ENCODE measurements around the gene SNX2.
"Not testable (repeated sequence)": the region's sequence is repeated elsewhere in the genome, so short reads cannot be mapped to it uniquely, and the experiment has no call there.

SNX2 gene

GRCh38 chr5:122757285-122757684, 17.6 kb upstream of the SNX2 start:
- peak overlapping the region; percentile 71 for H3K27ac Mint-ChIP-seq
- peaks cover 2% of the 10 kb centered on the region for H3K36me3 Mint-ChIP-seq
- H3K4me1 Mint-ChIP-seq = peaks cover 23% of the 10 kb centered on the region
- ATAC-seq (ENCODE audit: low read depth) = no peak
- no peak for DNase-seq (ENCODE audit: low spot score in 2 of 2)
- H3K9me3 Mint-ChIP-seq = no peaks in the 10 kb centered on the region
- H3K27me3 Mint-ChIP-seq = peaks cover 2% of the 10 kb centered on the region
- peak overlapping the region; percentile 29 for H3K4me3 Mint-ChIP-seq

- Mint-ChIP-seq H3K27ac (no peak overlapping the region), H3K27me3 (no peaks in the 10 kb centered on the region), H3K4me1 (peaks cover 22% of the 10 kb centered on the region), H3K9me3 (no peaks in the 10 kb centered on the region), H3K4me3 (no peak overlapping the region), H3K36me3 (no peaks in the 10 kb centered on the region)
- no peak for ATAC-seq (ENCODE audit: low read depth)
- no peak for DNase-seq (ENCODE audit: low spot score in 2 of 2)
Observed at GRCh38 chr5:122759241-122760070, 15.4 kb upstream of the SNX2 start.

- Mint-ChIP-seq H3K36me3 (no peaks in the 10 kb centered on the region), H3K27me3 (no peaks in the 10 kb centered on the region), H3K27ac (no peak overlapping the region), H3K9me3 (no peaks in the 10 kb centered on the region), H3K4me3 (no peak overlapping the region), H3K4me1 (peaks cover 22% of the 10 kb centered on the region)
- ATAC-seq (ENCODE audit: low read depth) = no peak
- DNase-seq (ENCODE audit: low spot score in 2 of 2) = no peak
Observed at GRCh38 chr5:122760236-122760635, 14.6 kb upstream of the SNX2 start.

- ATAC-seq (ENCODE audit: low read depth) = no peak
- no peaks in the 10 kb centered on the region for H3K9me3 Mint-ChIP-seq
- H3K4me1 Mint-ChIP-seq = peaks cover 15% of the 10 kb centered on the region
- no peak for DNase-seq (ENCODE audit: low spot score in 2 of 2)
- H3K36me3 Mint-ChIP-seq = no peaks in the 10 kb centered on the region
- no peaks in the 10 kb centered on the region for H3K27me3 Mint-ChIP-seq
- no peak overlapping the region for H3K27ac Mint-ChIP-seq
- no peak overlapping the region for H3K4me3 Mint-ChIP-seq
Observed at GRCh38 chr5:122761115-122761514, 13.8 kb upstream of the SNX2 start.

- H3K27ac Mint-ChIP-seq, H3K27me3 Mint-ChIP-seq: not testable (repeated sequence)
Observed at GRCh38 chr5:122761896-122762295, 13.0 kb upstream of the SNX2 start.

GRCh38 chr5:122766130-122766529, 8.8 kb upstream of the SNX2 start:
- DNase-seq (ENCODE audit: low spot score in 2 of 2) = no peak
- Mint-ChIP-seq H3K4me1 (peaks cover 5% of the 10 kb centered on the region), H3K9me3 (no peaks in the 10 kb centered on the region), H3K36me3 (peaks cover 1% of the 10 kb centered on the region), H3K27ac (no peak overlapping the region), H3K4me3 (no peak overlapping the region), H3K27me3 (no peaks in the 10 kb centered on the region)
- no peak for ATAC-seq (ENCODE audit: low read depth)

More at GRCh38 chr5:122761896-122762295, 13.0 kb upstream of the SNX2 start:
- not testable (repeated sequence) for DNase-seq (ENCODE audit: low spot score in 2 of 2); H3K9me3 Mint-ChIP-seq; ATAC-seq (ENCODE audit: low read depth); H3K36me3 Mint-ChIP-seq; H3K4me3 Mint-ChIP-seq
- H3K4me1 Mint-ChIP-seq = peaks cover 10% of the 10 kb centered on the region

- Mint-ChIP-seq H3K4me1 (peaks cover 15% of the 10 kb centered on the region), H3K36me3 (peaks cover 2% of the 10 kb centered on the region), H3K9me3 (no peaks in the 10 kb centered on the region), H3K27ac (no peak overlapping the region), H3K4me3 (no peak overlapping the region), H3K27me3 (no peaks in the 10 kb centered on the region)
- ATAC-seq (ENCODE audit: low read depth) (no peak), DNase-seq (ENCODE audit: low spot score in 2 of 2) (no peak)
Observed at GRCh38 chr5:122770477-122770876, 4.4 kb upstream of the SNX2 start.

GRCh38 chr5:122772446-122772845, 2.4 kb upstream of the SNX2 start:
- DNase-seq (ENCODE audit: low spot score in 2 of 2) = no peak
- H3K36me3 Mint-ChIP-seq = peaks cover 6% of the 10 kb centered on the region
- H3K4me3 Mint-ChIP-seq = no peak overlapping the region
- H3K27ac Mint-ChIP-seq = no peak overlapping the region
- H3K9me3 Mint-ChIP-seq = no peaks in the 10 kb centered on the region
- H3K4me1 Mint-ChIP-seq = peaks cover 15% of the 10 kb centered on the region
- no peak for ATAC-seq (ENCODE audit: low read depth)
- H3K27me3 Mint-ChIP-seq = no peaks in the 10 kb centered on the region

GRCh38 chr5:122773619-122774018, 1.3 kb upstream of the SNX2 start:
- DNase-seq (ENCODE audit: low spot score in 2 of 2) (no peak), ATAC-seq (ENCODE audit: low read depth) (no peak)
- H3K4me3 Mint-ChIP-seq = peak overlapping the region; percentile 50
- H3K4me1 Mint-ChIP-seq = peaks cover 19% of the 10 kb centered on the region
- peaks cover 12% of the 10 kb centered on the region for H3K36me3 Mint-ChIP-seq
- no peaks in the 10 kb centered on the region for H3K27me3 Mint-ChIP-seq
- no peaks in the 10 kb centered on the region for H3K9me3 Mint-ChIP-seq
- H3K27ac Mint-ChIP-seq = peak overlapping the region; percentile 99

GRCh38 chr5:122774519-122774860, 390 bp upstream of the SNX2 start:
- Mint-ChIP-seq H3K27me3 (no peaks in the 10 kb centered on the region), H3K36me3 (peaks cover 19% of the 10 kb centered on the region), H3K4me1 (peaks cover 27% of the 10 kb centered on the region), H3K4me3 (peak overlapping the region; percentile 99), H3K9me3 (no peaks in the 10 kb centered on the region), H3K27ac (peak overlapping the region; percentile 99)
- ATAC-seq (ENCODE audit: low read depth) (peak; percentile 6), DNase-seq (ENCODE audit: low spot score in 2 of 2) (no peak)

- no peaks in the 10 kb centered on the region for H3K9me3 Mint-ChIP-seq
- H3K4me3 Mint-ChIP-seq = peak overlapping the region; percentile 99
- DNase-seq (ENCODE audit: low spot score in 2 of 2) (peak in 1 of 2 donors; percentile 61), ATAC-seq (ENCODE audit: low read depth) (peak; percentile 44)
- H3K27me3 Mint-ChIP-seq = no peaks in the 10 kb centered on the region
- peaks cover 34% of the 10 kb centered on the region for H3K4me1 Mint-ChIP-seq
- H3K27ac Mint-ChIP-seq = peak overlapping the region; percentile 99
- H3K36me3 Mint-ChIP-seq = peaks cover 26% of the 10 kb centered on the region
Observed at GRCh38 chr5:122775550-122776542, 966 bp downstream of the SNX2 start.

- H3K4me1 Mint-ChIP-seq = peaks cover 29% of the 10 kb centered on the region
- DNase-seq (ENCODE audit: low spot score in 2 of 2) = no peak
Observed at GRCh38 chr5:122778157-122778556, 3.3 kb downstream of the SNX2 start.

GRCh38 chr5:122779451-122779850, 4.6 kb downstream of the SNX2 start:
- Mint-ChIP-seq H3K4me1 (peaks cover 28% of the 10 kb centered on the region), H3K27me3 (no peaks in the 10 kb centered on the region), H3K9me3 (no peaks in the 10 kb centered on the region), H3K27ac (peak overlapping the region; percentile 92), H3K36me3 (peaks cover 32% of the 10 kb centered on the region), H3K4me3 (peak overlapping the region; percentile 73)
- DNase-seq (ENCODE audit: low spot score in 2 of 2) (no peak), ATAC-seq (ENCODE audit: low read depth) (no peak)

More at GRCh38 chr5:122778157-122778556, 3.3 kb downstream of the SNX2 start:
- H3K4me3 Mint-ChIP-seq = peak overlapping the region; percentile 88
- ATAC-seq (ENCODE audit: low read depth) = no peak
- H3K27ac Mint-ChIP-seq = peak overlapping the region; percentile 92
- H3K9me3 Mint-ChIP-seq = no peaks in the 10 kb centered on the region
- H3K36me3 Mint-ChIP-seq = peaks cover 30% of the 10 kb centered on the region
- H3K27me3 Mint-ChIP-seq = no peaks in the 10 kb centered on the region

GRCh38 chr5:122780296-122780695, 5.4 kb downstream of the SNX2 start:
- peaks cover 40% of the 10 kb centered on the region for H3K36me3 Mint-ChIP-seq
- peak overlapping the region; percentile 92 for H3K27ac Mint-ChIP-seq

More at GRCh38 chr5:122780296-122780695, 5.4 kb downstream of the SNX2 start:
- peaks cover 2% of the 10 kb centered on the region for H3K9me3 Mint-ChIP-seq
- peak overlapping the region; percentile 69 for H3K4me3 Mint-ChIP-seq
- ATAC-seq (ENCODE audit: low read depth) = peak; percentile 33
- no peaks in the 10 kb centered on the region for H3K27me3 Mint-ChIP-seq
- peaks cover 35% of the 10 kb centered on the region for H3K4me1 Mint-ChIP-seq
- DNase-seq (ENCODE audit: low spot score in 2 of 2) = no peak

All from memory B cell (primary cell).